HEK293 (cell line): ENCODE results near the gene COMMD3.

Source experiments
- CTCF ChIA-PET: fragments of 350-600 bp; formaldehyde crosslinking; extraction: SDS; loops from one replicate; lab custom pipeline; 2021; ENCODE audit warnings: antibody characterized with exemption; lab: Yijun Ruan, JAX
- POLR2A ChIA-PET: fragments of 300-600 bp; formaldehyde crosslinking; extraction: SDS; loops from one replicate; lab custom pipeline; 2020; ENCODE audit warnings: antibody characterized with exemption, inconsistent platforms; lab: Yijun Ruan, JAX
- H3K27ac ChIP-seq: fragments of 200-500 bp; sonication (Bioruptor generic); 2 replicates; pipeline ENCODE4 v1.5.1; 2014; ENCODE audit warnings: low read depth, low read length, control low read depth, inconsistent platforms; ENCODE audit errors: extremely low read depth
- H3K36me3 ChIP-seq, 2 experiments: fragments of 200-500 bp in 1 of 2; sonication (Bioruptor generic) in 1 of 2; 1 replicate in 1 of 2; 2 replicates in 1 of 2; pipeline ENCODE4 v1.5.1; 2014 to 2017; ENCODE audit warnings: inconsistent platforms in 2 of 2, low read length in 2 of 2; ENCODE audit not compliant: control insufficient read depth in 2 of 2, insufficient read depth in 1 of 2
- H3K4me1 ChIP-seq: fragments of 200-500 bp; sonication (Bioruptor generic); 2 replicates; pipeline ENCODE4 v1.5.1; 2014; ENCODE audit warnings: mild to moderate bottlenecking, low read length, inconsistent platforms; ENCODE audit not compliant: control insufficient read depth, insufficient read depth
- H3K4me3 ChIP-seq: 2 replicates; pipeline ENCODE4 v1.5.1; 2011; ENCODE audit warnings: low read depth, mild to moderate bottlenecking, control low read depth, low read length, moderate library complexity
- H3K9me3 ChIP-seq: fragments of 200-500 bp; sonication (Bioruptor generic); 2 replicates; pipeline ENCODE4 v1.5.1; 2014; ENCODE audit warnings: low read depth, low read length, inconsistent platforms; ENCODE audit not compliant: control insufficient read depth, insufficient read depth
- ELK4 ChIP-seq: IDR thresholded peaks from 2 replicates; pipeline ENCODE4 v1.6.1; 2011; ENCODE audit warnings: mild to moderate bottlenecking, low read depth, low read length, borderline replicate concordance
- GLIS1 ChIP-seq: fragments of 450-650 bp; formaldehyde crosslinking; IDR thresholded peaks from 2 replicates; pipeline ENCODE4 v1.5.1; 2016; ENCODE audit warnings: missing biosample characterization, missing genetic modification characterization
- INSM2 ChIP-seq: fragments of 450-650 bp; formaldehyde crosslinking; IDR thresholded peaks from 2 replicates; pipeline ENCODE4 v1.5.1; 2016; ENCODE audit warnings: missing biosample characterization, missing genetic modification characterization
- REPIN1 ChIP-seq: fragments of 450-650 bp; formaldehyde crosslinking; IDR thresholded peaks from 2 replicates; pipeline ENCODE4 v1.5.1; 2017; ENCODE audit warnings: missing biosample characterization, missing genetic modification characterization, low read depth
- SALL2 ChIP-seq: fragments of 450-650 bp; formaldehyde crosslinking; IDR thresholded peaks from 2 replicates; pipeline ENCODE4 v1.5.0; 2017; ENCODE audit warnings: missing biosample characterization, mild to moderate bottlenecking, missing genetic modification characterization, borderline replicate concordance
- YY2 ChIP-seq: fragments of 450-650 bp; formaldehyde crosslinking; IDR thresholded peaks from 2 replicates; pipeline ENCODE4 v1.5.1; 2016; ENCODE audit warnings: missing biosample characterization, missing genetic modification characterization
- ZFP69B ChIP-seq: fragments of 450-650 bp; formaldehyde crosslinking; IDR thresholded peaks from 2 replicates; pipeline ENCODE4 v1.5.1; 2016; ENCODE audit warnings: missing biosample characterization, missing genetic modification characterization
- ZNF112 ChIP-seq: fragments of 450-650 bp; formaldehyde crosslinking; IDR thresholded peaks from 2 replicates; pipeline ENCODE4 v1.5.0; 2017; ENCODE audit warnings: missing biosample characterization, missing genetic modification characterization
- ZNF148 ChIP-seq: fragments of 450-650 bp; formaldehyde crosslinking; IDR thresholded peaks from 2 replicates; pipeline ENCODE4 v1.5.0; 2017; ENCODE audit warnings: missing biosample characterization, missing genetic modification characterization, borderline replicate concordance
- ZNF18 ChIP-seq: fragments of 450-650 bp; formaldehyde crosslinking; IDR thresholded peaks from 2 replicates; pipeline ENCODE4 v1.5.1; 2016; ENCODE audit warnings: missing biosample characterization, missing genetic modification characterization
- ZNF280D ChIP-seq: fragments of 450-650 bp; formaldehyde crosslinking; IDR thresholded peaks from 2 replicates; pipeline ENCODE4 v1.5.1; 2016; ENCODE audit warnings: missing biosample characterization, missing genetic modification characterization
- ZNF292 ChIP-seq: fragments of 450-650 bp; formaldehyde crosslinking; IDR thresholded peaks from 2 replicates; pipeline ENCODE4 v1.5.1; 2016; ENCODE audit warnings: low read depth, missing biosample characterization, missing genetic modification characterization, borderline replicate concordance
- ZNF391 ChIP-seq: fragments of 450-650 bp; formaldehyde crosslinking; IDR thresholded peaks from 2 replicates; pipeline ENCODE4 v1.5.1; 2016; ENCODE audit warnings: low read depth, missing biosample characterization, missing genetic modification characterization, borderline replicate concordance
- ZNF423 ChIP-seq: fragments of 450-650 bp; formaldehyde crosslinking; IDR thresholded peaks from 2 replicates; pipeline ENCODE4 v1.5.1; 2016; ENCODE audit warnings: missing biosample characterization, missing genetic modification characterization
- ZNF433 ChIP-seq: fragments of 450-650 bp; formaldehyde crosslinking; IDR thresholded peaks from 2 replicates; pipeline ENCODE4 v1.5.1; 2016; ENCODE audit warnings: missing biosample characterization, missing genetic modification characterization, low read depth
- ZNF585B ChIP-seq: fragments of 450-650 bp; formaldehyde crosslinking; IDR thresholded peaks from 2 replicates; pipeline ENCODE4 v1.5.1; 2016; ENCODE audit warnings: missing biosample characterization, missing genetic modification characterization
- ZNF629 ChIP-seq: fragments of 450-650 bp; formaldehyde crosslinking; IDR thresholded peaks from 2 replicates; pipeline ENCODE4 v1.5.1; 2017; ENCODE audit warnings: missing biosample characterization, missing genetic modification characterization
- ZNF704 ChIP-seq: fragments of 450-650 bp; formaldehyde crosslinking; IDR thresholded peaks from 2 replicates; pipeline ENCODE4 v1.5.1; 2016; ENCODE audit warnings: missing biosample characterization, missing genetic modification characterization
- ZNF747 ChIP-seq: fragments of 450-650 bp; formaldehyde crosslinking; IDR thresholded peaks from 2 replicates; pipeline ENCODE4 v1.5.1; 2016; ENCODE audit warnings: missing biosample characterization, missing genetic modification characterization

The COMMD3 gene

GRCh38 chr10:22271786-22272185 lies 44.4 kb upstream of the COMMD3 start:
- no peaks in the 10 kb centered on the region for H3K9me3 ChIP-seq
- no peaks in the 10 kb centered on the region for H3K36me3 ChIP-seq
- TF ChIP-seq YY2, result no peak
- TF ChIP-seq ZNF280D (tag by site-specific recombination), result no peak
- TF ChIP-seq ELK4, result no peak
- TF ChIP-seq SALL2, result no peak
- no peak for TF ChIP-seq ZNF704 (tag by site-specific recombination)
- TF ChIP-seq INSM2, result no peak
- no peak for TF ChIP-seq ZNF391
- no peak for TF ChIP-seq REPIN1 (tag by site-specific recombination)
- TF ChIP-seq ZNF585B (tag by site-specific recombination), result no peak
- TF ChIP-seq ZNF292 (tag by site-specific recombination), result no peak
- TF ChIP-seq ZNF747 (tag by site-specific recombination), result no peak
- no peak for TF ChIP-seq GLIS1 (tag by site-specific recombination)
- TF ChIP-seq ZNF112 (tag by site-specific recombination), result no peak
- no peak overlapping the region for H3K4me3 ChIP-seq
- ChIA-PET CTCF (interaction anchor here (0.5 kb wide), 1 partner anchor 1105 kb away, joined by 3 read pairs; no protein-coding TSS in a partner anchor), POLR2A (interaction anchor here (0.6 kb wide), 1 partner anchor 7 kb away, joined by 3 read pairs; no protein-coding TSS in a partner anchor)
- no peaks in the 10 kb centered on the region for H3K4me1 ChIP-seq
- H3K27ac ChIP-seq, result no peak overlapping the region

GRCh38 chr10:22278441-22278782 lies 37.8 kb upstream of the COMMD3 start:
- TF ChIP-seq ZNF629 (tag by site-specific recombination) (no peak), ZFP69B (tag by site-specific recombination) (no peak), ZNF148 (tag by site-specific recombination) (no peak), ZNF423 (tag by site-specific recombination) (no peak), ZNF433 (tag by site-specific recombination) (no peak), ZNF18 (tag by site-specific recombination) (no peak)
- Histone ChIP-seq H3K36me3 (no peaks in the 10 kb centered on the region), H3K27ac (no peak overlapping the region), H3K9me3 (no peaks in the 10 kb centered on the region), H3K4me1 (no peaks in the 10 kb centered on the region), H3K4me3 (no peak overlapping the region)
- ChIA-PET POLR2A (no interaction called here), CTCF (interaction anchor here (0.8 kb wide), 1 partner anchor 235 kb away, joined by 3 read pairs; no protein-coding TSS in a partner anchor)
